GM12801 (cell line): ENCODE results near the gene DCP1B.

Source experiments
- TF ChIP-seq, protein P1 (sequence below): IDR thresholded peaks from one replicate; pipeline ENCODE4 v1.5.1; 2011; ENCODE audit warnings: control low read depth; ENCODE audit not compliant: insufficient read length; ENCODE audit errors: extremely low read depth

Gene DCP1B

DNA sequence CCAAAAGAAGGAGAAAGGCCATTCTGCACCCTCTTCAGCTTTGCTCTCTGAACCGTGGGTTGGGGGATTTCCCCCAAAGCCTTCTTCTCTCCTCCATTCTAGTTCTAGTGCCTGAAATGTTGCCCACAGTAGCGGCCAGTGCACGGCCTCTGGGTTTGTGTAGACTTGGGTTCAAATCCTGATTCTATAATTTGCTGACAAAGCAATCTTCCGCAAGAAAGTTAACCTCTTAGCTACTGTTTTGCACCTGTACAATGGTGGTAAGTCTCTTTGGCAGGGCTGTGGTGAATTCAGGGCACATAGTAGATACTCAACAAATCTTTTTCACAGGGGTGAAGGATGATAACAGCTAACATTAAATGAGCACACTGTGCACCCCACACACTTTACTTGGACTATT, 42.7 kb upstream of the DCP1B start:
- TF ChIP-seq, protein P1, sequence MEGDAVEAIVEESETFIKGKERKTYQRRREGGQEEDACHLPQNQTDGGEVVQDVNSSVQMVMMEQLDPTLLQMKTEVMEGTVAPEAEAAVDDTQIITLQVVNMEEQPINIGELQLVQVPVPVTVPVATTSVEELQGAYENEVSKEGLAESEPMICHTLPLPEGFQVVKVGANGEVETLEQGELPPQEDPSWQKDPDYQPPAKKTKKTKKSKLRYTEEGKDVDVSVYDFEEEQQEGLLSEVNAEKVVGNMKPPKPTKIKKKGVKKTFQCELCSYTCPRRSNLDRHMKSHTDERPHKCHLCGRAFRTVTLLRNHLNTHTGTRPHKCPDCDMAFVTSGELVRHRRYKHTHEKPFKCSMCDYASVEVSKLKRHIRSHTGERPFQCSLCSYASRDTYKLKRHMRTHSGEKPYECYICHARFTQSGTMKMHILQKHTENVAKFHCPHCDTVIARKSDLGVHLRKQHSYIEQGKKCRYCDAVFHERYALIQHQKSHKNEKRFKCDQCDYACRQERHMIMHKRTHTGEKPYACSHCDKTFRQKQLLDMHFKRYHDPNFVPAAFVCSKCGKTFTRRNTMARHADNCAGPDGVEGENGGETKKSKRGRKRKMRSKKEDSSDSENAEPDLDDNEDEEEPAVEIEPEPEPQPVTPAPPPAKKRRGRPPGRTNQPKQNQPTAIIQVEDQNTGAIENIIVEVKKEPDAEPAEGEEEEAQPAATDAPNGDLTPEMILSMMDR = no peak

DNA sequence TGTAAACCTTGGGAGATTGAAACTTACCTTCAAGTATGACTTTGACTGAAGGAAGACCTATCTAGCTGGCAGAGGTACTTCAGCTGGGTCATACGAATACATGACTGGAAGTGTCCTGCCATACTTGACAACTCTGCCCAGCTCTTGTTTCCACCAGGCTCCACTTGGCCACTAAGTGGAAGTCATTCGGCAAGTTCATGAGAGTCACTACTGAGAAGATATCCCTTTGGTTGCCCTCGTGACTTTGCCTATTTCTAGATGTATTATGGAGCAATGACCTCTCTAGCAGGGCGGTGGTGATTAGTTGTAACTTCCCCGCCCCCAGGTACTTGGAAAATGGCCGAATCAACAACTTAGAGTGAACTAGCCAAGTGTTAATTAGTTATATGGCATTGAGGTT, 39.9 kb upstream of the DCP1B start:
- TF ChIP-seq, protein P1 = no peak

DNA sequence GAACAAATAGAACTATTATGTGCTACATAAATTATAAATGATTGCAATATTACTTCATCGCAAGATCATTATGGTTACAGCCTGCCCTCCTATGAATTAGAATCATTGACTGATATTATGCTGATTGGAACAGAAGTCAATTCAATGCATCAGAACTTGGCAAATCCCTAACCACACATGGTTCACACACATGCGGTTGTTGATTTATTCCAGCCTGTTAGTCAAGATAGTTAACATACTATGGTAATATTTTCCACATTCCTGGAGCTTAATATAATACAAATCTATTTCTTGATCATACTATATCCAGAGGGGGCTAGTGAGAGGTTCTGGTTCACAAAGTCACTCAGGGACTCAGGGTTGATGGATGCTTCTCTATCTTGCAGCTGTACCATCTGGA, 38.8 kb upstream of the DCP1B start:
- TF ChIP-seq, protein P1 = no peak

DNA sequence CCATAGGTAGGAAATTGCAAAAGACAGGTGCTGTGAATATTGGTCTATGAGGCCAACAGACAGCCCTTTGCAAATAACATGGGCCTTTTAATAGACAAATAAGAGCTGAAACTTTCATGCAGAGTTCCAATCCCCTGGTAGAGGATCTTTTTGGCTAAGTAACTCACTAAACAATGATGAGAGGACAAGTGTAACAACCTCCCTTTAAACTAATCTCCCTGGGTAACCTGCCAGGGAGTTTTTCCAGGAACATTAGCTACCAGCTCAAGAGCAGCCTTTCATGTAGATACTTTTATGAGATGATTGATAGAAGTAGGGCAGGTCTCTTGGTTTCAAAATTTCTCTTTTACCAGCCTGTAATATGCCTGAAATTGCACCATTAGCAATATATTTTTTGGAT, 34.8 kb upstream of the DCP1B start:
- TF ChIP-seq, protein P1 = no peak

DNA sequence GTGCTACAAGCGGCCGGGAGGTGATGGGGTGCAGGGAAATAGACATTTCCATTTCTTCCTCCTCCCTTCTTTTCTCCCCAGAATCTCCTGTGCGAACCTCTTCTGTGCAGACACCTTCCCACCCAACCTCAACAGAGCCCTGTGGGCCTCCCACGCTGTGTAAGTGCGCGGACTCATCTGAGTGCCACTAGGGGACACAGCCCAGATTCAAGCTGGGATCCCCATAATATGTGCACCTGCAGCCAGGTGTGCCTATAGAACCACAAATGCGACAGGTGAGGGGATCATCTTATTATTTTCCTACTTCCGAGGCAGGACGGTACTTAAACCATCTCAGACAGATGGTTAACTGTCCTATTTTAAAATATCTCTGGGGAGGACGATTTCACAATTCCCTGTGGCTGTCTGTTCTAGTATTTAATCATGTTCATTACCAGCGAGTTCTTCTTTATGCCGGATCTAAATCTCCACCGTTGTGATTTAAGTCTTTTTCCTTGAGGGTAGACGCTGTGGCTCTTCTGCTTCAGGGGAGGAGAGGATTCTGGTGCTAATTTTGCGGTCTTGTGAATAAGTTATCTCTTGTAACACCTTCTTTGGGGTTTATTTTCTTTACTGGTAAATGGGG, 31.3 kb upstream of the DCP1B start:
- TF ChIP-seq, protein P1 = no peak

DNA sequence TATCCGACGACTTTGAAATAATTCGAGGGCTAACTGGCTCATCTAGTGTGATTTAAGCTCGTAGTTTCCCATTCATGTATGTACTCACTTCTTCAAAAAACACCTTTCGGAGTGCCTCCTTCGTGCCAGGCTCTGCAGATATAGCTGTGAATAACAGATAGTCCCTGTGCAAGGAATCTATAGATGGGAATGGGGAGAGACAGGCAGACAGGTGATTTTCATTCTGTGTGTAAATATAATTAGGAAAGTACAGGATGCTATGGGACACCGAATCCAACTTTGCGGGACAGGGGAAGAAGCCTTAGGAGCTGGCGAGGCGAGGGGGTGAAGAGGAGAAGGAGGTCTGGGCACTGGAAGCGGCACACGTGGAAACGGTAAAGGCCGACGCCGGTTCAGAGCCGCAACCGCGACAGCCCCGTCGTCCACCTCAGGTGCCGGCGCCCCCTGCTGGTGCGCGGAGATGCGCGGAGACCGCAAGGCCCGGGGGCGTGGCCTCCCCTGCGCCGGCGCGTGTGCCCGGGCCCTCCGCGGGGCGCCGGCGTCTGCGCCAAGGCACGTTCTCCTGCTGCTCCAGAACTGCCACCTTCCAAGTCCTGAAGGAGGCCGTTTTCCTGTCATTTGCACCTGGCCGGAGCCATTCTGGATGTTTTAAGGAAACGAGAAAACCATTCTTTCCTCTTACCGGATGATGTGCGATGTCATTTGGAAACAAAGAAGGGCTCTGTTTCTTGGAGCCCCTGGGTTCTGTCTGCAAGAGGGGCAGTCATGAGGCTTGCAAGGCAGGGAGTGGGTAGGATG, 30.6 kb upstream of the DCP1B start:
- TF ChIP-seq, protein P1 = no peak

DNA sequence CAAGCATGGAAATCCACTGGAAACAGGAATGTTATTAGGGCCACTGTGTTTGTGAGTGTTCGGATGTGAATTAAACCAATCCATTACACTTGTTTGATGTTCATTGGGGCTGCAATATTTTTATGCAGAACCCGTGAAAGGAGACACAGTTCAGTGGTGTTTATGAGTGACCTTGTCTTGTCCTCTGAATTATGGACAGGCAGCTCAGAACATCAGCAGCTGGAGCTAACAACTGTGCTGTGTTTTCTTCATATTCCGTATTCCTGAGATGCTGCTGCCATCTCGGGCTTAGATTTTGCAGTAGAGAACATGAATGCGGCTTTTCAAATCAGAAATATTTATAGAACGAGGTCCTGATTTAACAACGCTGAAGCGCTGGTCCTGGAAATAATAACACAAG, 28.2 kb upstream of the DCP1B start:
- TF ChIP-seq, protein P1 = no peak
